Measurements from ENCODE around the gene OMG.
A peak's percentile ranks its signal among the peaks of the same experiment; 100 is the strongest.
"Not testable (repeated sequence)": the region's sequence is repeated elsewhere in the genome, so short reads cannot be mapped to it uniquely, and the experiment has no call there.

The OMG gene

DNA sequence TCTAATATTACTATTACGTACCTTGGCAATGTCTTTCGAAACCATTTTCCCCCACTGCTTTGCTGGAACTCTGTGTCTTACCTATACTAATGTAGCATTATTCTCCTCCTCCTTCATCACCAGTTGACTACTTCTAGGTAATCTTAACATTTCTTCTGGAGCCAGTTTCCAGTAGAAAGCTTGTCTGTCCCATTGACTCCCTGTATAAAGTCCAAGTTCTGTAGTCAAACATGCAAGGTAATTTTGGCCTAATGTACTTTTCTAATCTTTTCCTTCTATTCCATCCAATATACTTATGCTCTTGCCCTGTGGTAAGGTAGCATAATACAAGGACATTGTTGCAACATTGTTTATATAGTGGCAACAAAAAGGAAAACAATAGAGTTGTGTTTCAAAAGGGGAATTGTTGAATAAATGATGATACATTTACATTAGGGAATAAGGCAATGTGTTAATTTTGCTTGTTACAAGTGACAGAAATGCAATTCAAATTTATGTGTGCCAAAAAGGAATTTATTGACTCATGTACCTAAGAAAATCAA, 27.9 kb downstream of the OMG start:
- H3K18ac ChIP-seq (ENCODE audit: low read length) = no peak overlapping the region
- DNase-seq = no peak
- H3K9ac ChIP-seq (ENCODE audit: low read length) = no peak overlapping the region
- peaks cover 0 to 12% of the 10 kb centered on the region in 2 experiments for H3K4me1 ChIP-seq (ENCODE audit: control insufficient read depth in 1 of 2, insufficient read depth in 2 of 2, low read length in 2 of 2)
- no peak overlapping the region for H3K4ac ChIP-seq (ENCODE audit: low read depth, low read length)
- peak overlapping the region; percentile 64 for H2BK5ac ChIP-seq (ENCODE audit: low read depth, low read length, poor library complexity)
- H2BK120ac ChIP-seq (ENCODE audit: insufficient read depth, low read length, poor library complexity) = peak overlapping the region; percentile 29
- H3K4me3 ChIP-seq (ENCODE audit: low read depth, low read length) = no peak overlapping the region
- H3K9me3 ChIP-seq (ENCODE audit: insufficient read depth, low read depth, low read length) = no peaks in the 10 kb centered on the region
- H3K36me3 ChIP-seq (ENCODE audit: control insufficient read depth in 1 of 2, insufficient read depth in 2 of 2, low read length in 2 of 2) = peaks cover 1 to 4% of the 10 kb centered on the region in 2 experiments
- no CpG with 5 or more reads among the region's 2 CpGs for WGBS (ENCODE audit: extremely low coverage, insufficient coverage, insufficient read length)
- H3K4me2 ChIP-seq (ENCODE audit: low read length) = no peak overlapping the region
- no peaks in the 10 kb centered on the region for H3K79me1 ChIP-seq (ENCODE audit: low read length)
- no peaks in the 10 kb centered on the region for H3K79me2 ChIP-seq (ENCODE audit: control insufficient read depth, insufficient read depth, low read length, poor library complexity)
- H4K91ac ChIP-seq (ENCODE audit: low read depth, low read length) = no peak overlapping the region
- H2AK5ac ChIP-seq (ENCODE audit: low read length) = no peak overlapping the region
- H3K27ac ChIP-seq (ENCODE audit: low read depth, low read length) = peak overlapping the region; percentile 61
- H2AFZ ChIP-seq (ENCODE audit: insufficient read depth, low read length, poor library complexity) = no peak overlapping the region
- H3K14ac ChIP-seq (ENCODE audit: low read length) = no peak overlapping the region
- no peak overlapping the region for H2BK12ac ChIP-seq (ENCODE audit: low read length)
- H3K23ac ChIP-seq (ENCODE audit: low read length) = no peak overlapping the region
- H3K27me3 ChIP-seq (ENCODE audit: insufficient read depth, low read length) = no peaks in the 10 kb centered on the region
- H4K12ac ChIP-seq (ENCODE audit: low read depth, low read length) = no peak overlapping the region
- no peak overlapping the region for H4K8ac ChIP-seq (ENCODE audit: low read depth, low read length)

DNA sequence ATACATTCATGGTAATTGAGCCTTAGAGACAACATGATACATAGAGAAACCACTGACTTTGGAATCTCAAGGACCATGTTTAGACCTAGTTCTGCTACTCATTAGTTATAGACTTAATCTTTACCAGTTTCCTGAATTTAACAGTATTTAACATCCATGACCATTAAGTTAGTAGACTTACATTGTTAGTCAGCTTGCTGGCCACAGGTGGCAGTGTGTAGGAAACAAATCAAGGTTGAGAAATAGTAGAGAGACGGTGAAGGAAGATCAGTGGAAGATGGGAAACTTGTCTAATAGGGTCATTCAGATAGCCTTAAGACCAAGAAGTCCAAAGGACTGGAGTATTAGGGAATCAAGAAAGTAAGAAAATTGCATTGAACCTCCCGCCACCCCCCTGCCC, 31.0 kb downstream of the OMG start:
- no CpG with 5 or more reads among the region's 2 CpGs for WGBS (ENCODE audit: extremely low coverage, insufficient coverage, insufficient read length)
- no peaks in the 10 kb centered on the region for H3K27me3 ChIP-seq (ENCODE audit: insufficient read depth, low read length)

DNA sequence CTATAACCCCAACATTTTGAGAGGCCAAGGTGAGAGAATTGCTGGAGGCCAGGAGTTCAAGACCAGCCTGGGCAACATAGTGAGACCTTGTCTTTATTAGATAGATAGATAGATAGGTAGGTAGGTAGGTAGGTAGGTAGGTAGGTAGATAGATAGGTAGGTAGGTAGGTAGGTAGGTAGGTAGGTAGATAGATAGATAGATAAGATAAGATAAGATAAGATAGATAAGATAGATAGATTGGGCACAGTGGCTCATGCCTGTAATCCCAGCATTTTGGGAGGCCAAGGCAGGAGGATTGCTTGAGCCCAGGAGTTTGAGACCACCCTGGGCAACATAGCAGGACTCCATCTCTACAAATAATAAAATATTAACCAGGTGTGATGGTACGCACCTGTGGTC, 34.1 kb downstream of the OMG start:
- not testable (repeated sequence) for H3K18ac ChIP-seq (ENCODE audit: low read length); H3K9me3 ChIP-seq (ENCODE audit: insufficient read depth, low read depth, low read length); H3K4me2 ChIP-seq (ENCODE audit: low read length); H2AK5ac ChIP-seq (ENCODE audit: low read length); H3K79me2 ChIP-seq (ENCODE audit: control insufficient read depth, insufficient read depth, low read length, poor library complexity); H3K36me3 ChIP-seq (ENCODE audit: control insufficient read depth in 1 of 2, insufficient read depth in 2 of 2, low read length in 2 of 2); H3K4me1 ChIP-seq (ENCODE audit: control insufficient read depth in 1 of 2, insufficient read depth in 2 of 2, low read length in 2 of 2); DNase-seq; H2BK120ac ChIP-seq (ENCODE audit: insufficient read depth, low read length, poor library complexity); H4K8ac ChIP-seq (ENCODE audit: low read depth, low read length); H3K27me3 ChIP-seq (ENCODE audit: insufficient read depth, low read length); H3K4me3 ChIP-seq (ENCODE audit: low read depth, low read length); H3K4ac ChIP-seq (ENCODE audit: low read depth, low read length); H2BK12ac ChIP-seq (ENCODE audit: low read length); H2AFZ ChIP-seq (ENCODE audit: insufficient read depth, low read length, poor library complexity); H2BK5ac ChIP-seq (ENCODE audit: low read depth, low read length, poor library complexity); H3K79me1 ChIP-seq (ENCODE audit: low read length); H3K27ac ChIP-seq (ENCODE audit: low read depth, low read length); H3K14ac ChIP-seq (ENCODE audit: low read length); H3K9ac ChIP-seq (ENCODE audit: low read length); H4K12ac ChIP-seq (ENCODE audit: low read depth, low read length); H3K23ac ChIP-seq (ENCODE audit: low read length); H4K91ac ChIP-seq (ENCODE audit: low read depth, low read length)
- WGBS (ENCODE audit: extremely low coverage, insufficient coverage, insufficient read length) = no CpG with 5 or more reads among the region's 1 CpG

More for the DNA sequence above, 31.0 kb downstream of the OMG start:
- Histone ChIP-seq H3K4me3 (ENCODE audit: low read depth, low read length) (no peak overlapping the region), H3K27ac (ENCODE audit: low read depth, low read length) (no peak overlapping the region), H3K18ac (ENCODE audit: low read length) (no peak overlapping the region), H3K9ac (ENCODE audit: low read length) (no peak overlapping the region), H3K9me3 (ENCODE audit: insufficient read depth, low read depth, low read length) (no peaks in the 10 kb centered on the region), H3K79me1 (ENCODE audit: low read length) (no peaks in the 10 kb centered on the region), H3K79me2 (ENCODE audit: control insufficient read depth, insufficient read depth, low read length, poor library complexity) (no peaks in the 10 kb centered on the region), H3K23ac (ENCODE audit: low read length) (no peak overlapping the region), H3K4me1 (ENCODE audit: control insufficient read depth in 1 of 2, insufficient read depth in 2 of 2, low read length in 2 of 2) (peaks cover 0 to 12% of the 10 kb centered on the region in 2 experiments), H2BK12ac (ENCODE audit: low read length) (no peak overlapping the region), H2AK5ac (ENCODE audit: low read length) (no peak overlapping the region), H4K91ac (ENCODE audit: low read depth, low read length) (no peak overlapping the region), H2BK120ac (ENCODE audit: insufficient read depth, low read length, poor library complexity) (no peak overlapping the region), H3K36me3 (ENCODE audit: control insufficient read depth in 1 of 2, insufficient read depth in 2 of 2, low read length in 2 of 2) (peaks cover 2 to 6% of the 10 kb centered on the region in 2 experiments), H3K14ac (ENCODE audit: low read length) (no peak overlapping the region), H2BK5ac (ENCODE audit: low read depth, low read length, poor library complexity) (no peak overlapping the region), H3K4ac (ENCODE audit: low read depth, low read length) (no peak overlapping the region), H3K4me2 (ENCODE audit: low read length) (no peak overlapping the region), H2AFZ (ENCODE audit: insufficient read depth, low read length, poor library complexity) (no peak overlapping the region), H4K12ac (ENCODE audit: low read depth, low read length) (no peak overlapping the region), H4K8ac (ENCODE audit: low read depth, low read length) (no peak overlapping the region)
- DNase-seq = peak in 1 of 2 donors; percentile 22

DNA sequence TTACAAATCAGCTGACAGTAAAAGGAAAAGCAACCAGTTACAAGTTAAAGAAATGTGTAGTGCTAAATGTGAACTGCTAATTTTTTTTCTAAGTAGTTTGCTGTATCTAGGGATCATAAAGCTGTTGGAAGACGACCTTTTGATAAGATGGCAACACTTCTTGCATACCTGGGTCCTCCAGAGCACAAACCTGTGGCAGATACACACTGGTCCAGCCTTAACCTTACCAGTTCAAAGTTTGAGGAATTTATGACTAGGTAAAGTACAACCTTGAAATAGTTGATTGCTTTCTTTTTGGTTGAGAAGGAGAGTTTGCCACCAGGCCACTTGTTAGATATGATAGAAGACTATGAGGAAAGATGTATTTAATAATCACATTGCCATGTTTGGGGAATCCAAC, 35.4 kb downstream of the OMG start:
- WGBS (ENCODE audit: extremely low coverage, insufficient coverage, insufficient read length) = no CpG with 5 or more reads among the region's 1 CpG
- H3K4me1 ChIP-seq (ENCODE audit: control insufficient read depth in 1 of 2, insufficient read depth in 2 of 2, low read length in 2 of 2) = no peaks in the 10 kb centered on the region
- no peak overlapping the region for H2AFZ ChIP-seq (ENCODE audit: insufficient read depth, low read length, poor library complexity)
- no peak overlapping the region for H2BK5ac ChIP-seq (ENCODE audit: low read depth, low read length, poor library complexity)
- H3K27ac ChIP-seq (ENCODE audit: low read depth, low read length) = no peak overlapping the region
- H3K9ac ChIP-seq (ENCODE audit: low read length) = no peak overlapping the region
- no peak overlapping the region for H3K4me2 ChIP-seq (ENCODE audit: low read length)
- no peak overlapping the region for H2BK120ac ChIP-seq (ENCODE audit: insufficient read depth, low read length, poor library complexity)
- no peak overlapping the region for H3K4ac ChIP-seq (ENCODE audit: low read depth, low read length)
- H2BK12ac ChIP-seq (ENCODE audit: low read length) = no peak overlapping the region
- no peak overlapping the region for H4K8ac ChIP-seq (ENCODE audit: low read depth, low read length)
- no peaks in the 10 kb centered on the region for H3K27me3 ChIP-seq (ENCODE audit: insufficient read depth, low read length)
- no peak overlapping the region for H3K23ac ChIP-seq (ENCODE audit: low read length)
- no peak for DNase-seq
- no peaks in the 10 kb centered on the region for H3K79me2 ChIP-seq (ENCODE audit: control insufficient read depth, insufficient read depth, low read length, poor library complexity)
- no peaks in the 10 kb centered on the region for H3K79me1 ChIP-seq (ENCODE audit: low read length)
- no peaks in the 10 kb centered on the region for H3K9me3 ChIP-seq (ENCODE audit: insufficient read depth, low read depth, low read length)
- no peak overlapping the region for H3K4me3 ChIP-seq (ENCODE audit: low read depth, low read length)
- H4K12ac ChIP-seq (ENCODE audit: low read depth, low read length) = no peak overlapping the region
- H2AK5ac ChIP-seq (ENCODE audit: low read length) = no peak overlapping the region
- no peak overlapping the region for H4K91ac ChIP-seq (ENCODE audit: low read depth, low read length)
- peaks cover 3% of the 10 kb centered on the region in 2 experiments for H3K36me3 ChIP-seq (ENCODE audit: control insufficient read depth in 1 of 2, insufficient read depth in 2 of 2, low read length in 2 of 2)
- H3K18ac ChIP-seq (ENCODE audit: low read length) = no peak overlapping the region
- H3K14ac ChIP-seq (ENCODE audit: low read length) = no peak overlapping the region
